Neural progenitor cell (in vitro differentiated cells): ENCODE results near the gene TSPAN16. TPM values are rescaled to one million over a fixed set of nuclear protein-coding genes. Genes with fewer than 3 reads are reported as not detected.

ENCODE experiments used
- DNase-seq: peaks from one replicate; pipeline ENCODE4 v3.0.0-alpha.2; 2016; ENCODE audit warnings: low spot score
- H2AFZ ChIP-seq: fragments of 200-600 bp; sonication (generic); replicated peaks from 2 replicates; pipeline ENCODE4 v1.6.1; 2016; ENCODE audit warnings: antibody characterized with exemption
- H3F3A ChIP-seq: fragments of 200-600 bp; sonication (generic); 2 replicates; pipeline ENCODE4 v1.6.1; 2016; ENCODE audit warnings: antibody characterized with exemption, low read depth
- H3K27ac ChIP-seq: fragments of 200-600 bp; sonication (generic); 2 replicates; pipeline ENCODE4 v1.5.1; 2016; ENCODE audit warnings: mild to moderate bottlenecking
- H3K27me3 ChIP-seq: fragments of 200-600 bp; sonication (generic); 2 replicates; pipeline ENCODE4 v1.6.1; 2016; ENCODE audit warnings: mild to moderate bottlenecking, moderate library complexity
- H3K36me3 ChIP-seq: fragments of 200-600 bp; sonication (generic); 2 replicates; pipeline ENCODE4 v1.5.1; 2016
- H3K4me1 ChIP-seq: fragments of 200-600 bp; sonication (generic); 2 replicates; pipeline ENCODE4 v1.6.1; 2016; ENCODE audit warnings: mixed run types
- H3K4me2 ChIP-seq: fragments of 200-600 bp; sonication (generic); 2 replicates; pipeline ENCODE4 v1.6.1; 2016
- H3K4me3 ChIP-seq: fragments of 200-600 bp; sonication (generic); 2 replicates; pipeline ENCODE4 v1.5.1; 2016
- H3K79me2 ChIP-seq: fragments of 200-600 bp; sonication (generic); 2 replicates; pipeline ENCODE4 v1.6.1; 2016; ENCODE audit warnings: low read depth
- H3K9ac ChIP-seq: fragments of 200-600 bp; sonication (generic); 2 replicates; pipeline ENCODE4 v1.6.1; 2016
- H3K9me3 ChIP-seq: fragments of 200-600 bp; sonication (generic); 2 replicates; pipeline ENCODE4 v1.5.1; 2016; ENCODE audit warnings: low read depth
- H4K20me1 ChIP-seq: fragments of 200-600 bp; sonication (generic); 2 replicates; pipeline ENCODE4 v1.6.1; 2016; ENCODE audit warnings: low read depth
- H3K27ac Mint-ChIP-seq: 3 replicates; pipeline ENCODE4 v1.8.0; 2021; ENCODE audit warnings: mixed read lengths
- H3K27me3 Mint-ChIP-seq: 2 replicates; pipeline ENCODE4 v1.8.0; 2022; ENCODE audit warnings: low read depth, mild to moderate bottlenecking, inconsistent platforms, moderate library complexity, mixed read lengths; ENCODE audit not compliant: insufficient read depth
- H3K36me3 Mint-ChIP-seq: 3 replicates; pipeline ENCODE4 v1.8.0; 2021; ENCODE audit warnings: mixed read lengths
- H3K4me1 Mint-ChIP-seq: 3 replicates; pipeline ENCODE4 v1.8.0; 2021; ENCODE audit warnings: mixed read lengths
- H3K4me3 Mint-ChIP-seq: 3 replicates; pipeline ENCODE4 v1.8.0; 2021; ENCODE audit warnings: mild to moderate bottlenecking, moderate library complexity, mixed read lengths
- H3K9me3 Mint-ChIP-seq: 3 replicates; pipeline ENCODE4 v1.8.0; 2020; ENCODE audit warnings: mixed read lengths
- EZH2 ChIP-seq: fragments of 200-600 bp; sonication (generic); IDR thresholded peaks from 2 replicates; pipeline ENCODE4 v1.6.1; 2017; ENCODE audit warnings: antibody characterized with exemption, mild to moderate bottlenecking, moderate library complexity
- EZH2phosphoT487 ChIP-seq: fragments of 200-600 bp; sonication (generic); IDR thresholded peaks from 2 replicates; pipeline ENCODE4 v1.6.1; 2017; ENCODE audit warnings: antibody characterized with exemption
- total RNA-seq: library from RNA; depleted of rRNA; stranded (reverse); fragments of >200 nt; gene quantifications from 2 replicates; pipeline ENCODE4 v1.2.3, GENCODE V29; 2015; ENCODE audit warnings: low replicate concordance
- TF ChIP-seq, protein P1 (sequence below): fragments of 200-600 bp; sonication (generic); IDR thresholded peaks from 2 replicates; pipeline ENCODE4 v1.5.1; 2017; ENCODE audit warnings: antibody characterized with exemption, mild to moderate bottlenecking

TSPAN16 gene
- total RNA-seq, 1 donor from 2014 or later: not detected

GRCh38 chr19:11293433-11294389 lies 2.2 kb upstream of the TSPAN16 start:
- Histone ChIP-seq H2AFZ (peak overlapping the region; percentile 93), H3K27ac (no peak overlapping the region)
- peak; percentile 96 for DNase-seq

GRCh38 chr19:11295180-11295579 lies 780 bp upstream of the TSPAN16 start:
- peaks cover 11% of the 10 kb centered on the region for H3F3A ChIP-seq
- TF ChIP-seq EZH2phosphoT487 (no peak), EZH2 (no peak)
- TF ChIP-seq, protein P1, sequence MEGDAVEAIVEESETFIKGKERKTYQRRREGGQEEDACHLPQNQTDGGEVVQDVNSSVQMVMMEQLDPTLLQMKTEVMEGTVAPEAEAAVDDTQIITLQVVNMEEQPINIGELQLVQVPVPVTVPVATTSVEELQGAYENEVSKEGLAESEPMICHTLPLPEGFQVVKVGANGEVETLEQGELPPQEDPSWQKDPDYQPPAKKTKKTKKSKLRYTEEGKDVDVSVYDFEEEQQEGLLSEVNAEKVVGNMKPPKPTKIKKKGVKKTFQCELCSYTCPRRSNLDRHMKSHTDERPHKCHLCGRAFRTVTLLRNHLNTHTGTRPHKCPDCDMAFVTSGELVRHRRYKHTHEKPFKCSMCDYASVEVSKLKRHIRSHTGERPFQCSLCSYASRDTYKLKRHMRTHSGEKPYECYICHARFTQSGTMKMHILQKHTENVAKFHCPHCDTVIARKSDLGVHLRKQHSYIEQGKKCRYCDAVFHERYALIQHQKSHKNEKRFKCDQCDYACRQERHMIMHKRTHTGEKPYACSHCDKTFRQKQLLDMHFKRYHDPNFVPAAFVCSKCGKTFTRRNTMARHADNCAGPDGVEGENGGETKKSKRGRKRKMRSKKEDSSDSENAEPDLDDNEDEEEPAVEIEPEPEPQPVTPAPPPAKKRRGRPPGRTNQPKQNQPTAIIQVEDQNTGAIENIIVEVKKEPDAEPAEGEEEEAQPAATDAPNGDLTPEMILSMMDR: no peak
- H3K27ac Mint-ChIP-seq: no peak overlapping the region
- no peaks in the 10 kb centered on the region for H3K27me3 ChIP-seq
- peaks cover 2% of the 10 kb centered on the region for H3K9me3 Mint-ChIP-seq
- no peaks in the 10 kb centered on the region for H3K36me3 ChIP-seq
- no peak overlapping the region for H2AFZ ChIP-seq
- H3K27me3 Mint-ChIP-seq: peaks cover 6% of the 10 kb centered on the region
- no peak for DNase-seq
- no peaks in the 10 kb centered on the region for H3K9me3 ChIP-seq
- no peak overlapping the region for H3K4me3 Mint-ChIP-seq
- peaks cover 4% of the 10 kb centered on the region for H3K4me1 ChIP-seq
- no peak overlapping the region for H3K4me2 ChIP-seq
- H3K4me1 Mint-ChIP-seq: peaks cover 4% of the 10 kb centered on the region
- no peak overlapping the region for H3K27ac ChIP-seq
- H3K9ac ChIP-seq: no peak overlapping the region
- no peaks in the 10 kb centered on the region for H3K36me3 Mint-ChIP-seq
- H4K20me1 ChIP-seq: no peaks in the 10 kb centered on the region
- H3K4me3 ChIP-seq: no peak overlapping the region
- no peaks in the 10 kb centered on the region for H3K79me2 ChIP-seq

More at GRCh38 chr19:11293433-11294389, 2.2 kb upstream of the TSPAN16 start:
- Histone ChIP-seq H3K4me2 (peak overlapping the region; percentile 76), H3K36me3 (no peaks in the 10 kb centered on the region), H3K9ac (no peak overlapping the region), H3K4me3 (peak overlapping the region; percentile 33), H3K9me3 (no peaks in the 10 kb centered on the region), H3K79me2 (no peaks in the 10 kb centered on the region), H3F3A (peaks cover 3% of the 10 kb centered on the region), H4K20me1 (no peaks in the 10 kb centered on the region), H3K4me1 (peaks cover 4% of the 10 kb centered on the region), H3K27me3 (no peaks in the 10 kb centered on the region)
- Mint-ChIP-seq H3K27ac (peak overlapping the region; percentile 30), H3K4me3 (peak overlapping the region; percentile 66), H3K36me3 (no peaks in the 10 kb centered on the region), H3K4me1 (peaks cover 6% of the 10 kb centered on the region), H3K9me3 (no peaks in the 10 kb centered on the region), H3K27me3 (peaks cover 4% of the 10 kb centered on the region)
- TF ChIP-seq, protein P1: peak; percentile 95
- TF ChIP-seq EZH2: no peak

- peaks cover 4% of the 10 kb centered on the region for H3K4me1 Mint-ChIP-seq
- H2AFZ ChIP-seq: no peak overlapping the region
Observed at GRCh38 chr19:11296264-11296663, 304 bp downstream of the TSPAN16 start.

More at GRCh38 chr19:11296264-11296663, 304 bp downstream of the TSPAN16 start:
- Histone ChIP-seq H3F3A (peaks cover 11% of the 10 kb centered on the region), H3K4me2 (no peak overlapping the region), H3K27ac (no peak overlapping the region), H3K9me3 (no peaks in the 10 kb centered on the region), H3K36me3 (no peaks in the 10 kb centered on the region), H4K20me1 (no peaks in the 10 kb centered on the region), H3K27me3 (no peaks in the 10 kb centered on the region), H3K4me1 (peaks cover 4% of the 10 kb centered on the region), H3K79me2 (no peaks in the 10 kb centered on the region), H3K9ac (no peak overlapping the region), H3K4me3 (no peak overlapping the region)
- no peak overlapping the region for H3K4me3 Mint-ChIP-seq
- H3K27me3 Mint-ChIP-seq: peaks cover 7% of the 10 kb centered on the region
- peak overlapping the region; percentile 77 for H3K27ac Mint-ChIP-seq
- H3K9me3 Mint-ChIP-seq: peaks cover 8% of the 10 kb centered on the region
- no peak for TF ChIP-seq EZH2phosphoT487
- TF ChIP-seq, protein P1: no peak
- DNase-seq: no peak
- H3K36me3 Mint-ChIP-seq: no peaks in the 10 kb centered on the region
